OCI-M2 (cell line): ENCODE data around the gene MRLN.
"Not testable (repeated sequence)": the region's sequence is repeated elsewhere in the genome, so short reads cannot be mapped to it uniquely, and the experiment has no call there.

Experiments used
- DNase-seq: peaks from one replicate; lab custom pipeline; 2025; ENCODE audit not compliant: unreplicated experiment; lab: John Stamatoyannopoulos, UW

The MRLN gene

DNA sequence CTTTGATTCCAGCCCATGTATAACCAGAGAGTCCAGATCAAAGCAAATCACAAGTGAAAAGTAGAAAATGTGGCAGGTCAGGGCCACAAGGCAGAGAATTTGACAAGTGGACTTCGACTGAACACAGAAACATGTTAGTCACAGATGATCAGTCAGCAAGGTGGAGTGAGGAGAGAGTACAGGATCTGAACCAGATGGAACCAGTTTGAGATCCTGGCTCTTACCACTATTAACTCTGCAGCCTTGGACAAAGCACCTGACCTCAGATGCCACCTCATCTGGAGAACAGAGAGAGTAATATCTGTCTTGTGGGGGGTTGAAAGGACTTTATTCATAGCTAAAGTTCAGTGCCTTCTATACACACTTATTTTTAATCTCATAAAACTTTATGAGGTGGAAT, 4.4 kb downstream of the MRLN start:
- DNase-seq: no peak

DNA sequence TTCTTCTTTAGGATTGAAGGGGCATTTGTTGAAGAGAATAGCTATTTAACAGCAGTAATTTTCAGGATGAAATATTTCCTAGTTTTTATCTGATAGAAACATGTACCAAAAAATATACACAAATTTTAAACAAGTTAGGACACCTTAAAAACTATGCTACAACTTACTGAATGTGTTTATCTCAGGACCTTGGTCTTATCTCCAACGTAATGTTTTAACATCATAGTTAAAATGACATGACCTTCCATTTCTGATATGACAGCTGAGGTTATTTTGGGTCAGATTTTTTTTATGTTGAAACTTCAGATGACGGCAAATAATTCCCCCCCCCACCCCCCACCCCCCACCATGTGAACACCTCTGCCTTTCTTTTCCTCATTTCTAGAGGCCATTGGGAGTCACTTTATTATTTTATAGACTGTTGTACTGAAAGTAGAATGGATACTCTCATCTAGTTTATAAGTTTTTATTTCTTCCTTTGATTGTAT, 8.0 kb downstream of the MRLN start:
- DNase-seq: no peak

DNA sequence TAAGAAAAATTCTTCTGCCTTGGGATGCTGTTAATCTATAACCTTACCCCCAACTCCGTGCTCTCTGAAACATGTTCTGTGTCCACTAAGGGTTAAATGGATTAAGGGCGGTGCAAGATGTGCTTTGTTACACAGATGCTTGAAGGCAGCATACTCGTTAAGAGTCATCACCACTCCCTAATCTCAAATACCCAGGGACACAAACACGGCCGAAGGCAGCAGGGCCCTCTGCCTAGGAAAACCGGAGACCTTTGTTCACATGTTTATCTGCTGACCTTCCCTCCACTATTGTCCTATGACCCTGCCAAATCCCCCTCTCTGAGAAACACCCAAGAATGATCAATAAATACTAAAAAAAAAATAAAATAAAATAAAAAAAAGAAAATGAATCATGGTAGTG, 8.5 kb downstream of the MRLN start:
- DNase-seq: not testable (repeated sequence)

DNA sequence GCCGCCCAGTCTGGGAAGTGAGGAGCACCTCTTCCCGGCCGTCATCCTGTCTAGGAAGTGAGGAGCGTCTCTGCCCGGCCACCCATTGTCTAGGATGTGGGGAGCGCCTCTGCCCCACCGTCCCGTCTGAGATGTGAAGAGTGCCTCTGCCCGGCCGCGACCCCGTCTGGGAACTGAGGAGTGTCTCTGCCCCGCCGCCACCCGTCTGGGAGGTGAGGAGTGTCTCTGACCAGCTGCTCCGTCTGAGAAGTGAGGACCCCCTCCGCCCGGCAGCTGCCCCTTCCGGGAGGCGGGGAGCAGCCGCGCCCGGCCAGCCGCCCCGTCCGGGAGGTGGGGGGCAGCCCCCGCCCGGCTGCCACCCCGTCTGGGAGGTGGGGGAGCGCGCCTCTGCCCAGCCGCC, 9.1 kb downstream of the MRLN start:
- not testable (repeated sequence) for DNase-seq

DNA sequence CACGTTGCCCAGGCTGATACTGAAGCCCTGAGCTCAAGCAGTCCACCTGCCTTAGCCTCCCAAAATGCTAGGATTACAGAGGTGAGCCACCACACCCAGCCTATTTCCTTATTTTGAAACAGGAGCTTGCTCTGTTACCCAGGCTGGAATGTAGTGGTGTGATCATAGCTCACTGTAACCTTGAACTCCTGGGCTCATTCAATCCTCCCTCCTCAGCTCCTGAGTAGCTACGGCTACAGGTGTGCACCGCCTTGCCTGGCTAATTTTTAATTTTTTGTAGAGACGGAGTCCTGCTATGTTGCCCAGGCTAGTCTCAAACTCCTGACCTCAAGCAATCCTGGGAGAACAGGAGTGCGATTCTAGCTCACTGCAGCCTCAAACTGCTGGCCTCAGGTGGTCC, 11.7 kb downstream of the MRLN start:
- DNase-seq: no peak

DNA sequence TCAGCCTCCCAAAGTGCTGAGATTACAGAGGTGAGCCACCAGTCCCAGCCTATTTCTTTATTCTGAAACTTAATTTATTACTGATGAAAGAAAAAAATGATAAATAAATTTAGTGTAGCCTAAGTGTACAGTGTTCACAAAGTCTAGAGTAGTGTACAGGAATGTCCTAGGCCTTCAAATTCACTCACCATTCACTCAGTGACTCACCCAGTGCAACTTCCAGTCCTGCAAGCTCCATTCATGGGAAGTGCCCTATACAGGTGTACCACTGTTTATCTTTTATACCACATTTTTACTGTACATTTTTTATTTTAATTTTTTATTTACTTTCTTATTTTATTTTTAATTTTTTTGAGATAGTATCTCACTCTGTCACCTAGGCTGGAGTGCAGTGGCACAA, 12.2 kb downstream of the MRLN start:
- DNase-seq: no peak

DNA sequence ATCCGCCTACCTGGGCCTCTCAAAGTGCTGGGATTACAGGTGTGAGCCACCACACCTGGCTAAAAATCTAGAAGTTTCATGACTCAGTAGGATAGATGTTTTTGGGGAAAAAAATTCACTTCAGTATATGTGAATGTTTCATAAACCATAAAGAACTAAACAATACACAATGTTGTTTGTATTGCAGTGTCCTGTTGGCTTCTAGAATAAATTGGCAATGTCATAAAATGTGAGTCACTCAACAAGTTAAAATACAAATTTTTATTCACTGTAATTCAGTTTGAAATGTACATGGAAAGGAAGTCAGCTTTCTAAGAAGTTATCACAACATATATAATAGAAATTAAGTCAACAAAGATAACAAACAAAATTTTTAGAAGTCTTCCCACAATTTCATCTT, 16.5 kb downstream of the MRLN start:
- no peak for DNase-seq

DNA sequence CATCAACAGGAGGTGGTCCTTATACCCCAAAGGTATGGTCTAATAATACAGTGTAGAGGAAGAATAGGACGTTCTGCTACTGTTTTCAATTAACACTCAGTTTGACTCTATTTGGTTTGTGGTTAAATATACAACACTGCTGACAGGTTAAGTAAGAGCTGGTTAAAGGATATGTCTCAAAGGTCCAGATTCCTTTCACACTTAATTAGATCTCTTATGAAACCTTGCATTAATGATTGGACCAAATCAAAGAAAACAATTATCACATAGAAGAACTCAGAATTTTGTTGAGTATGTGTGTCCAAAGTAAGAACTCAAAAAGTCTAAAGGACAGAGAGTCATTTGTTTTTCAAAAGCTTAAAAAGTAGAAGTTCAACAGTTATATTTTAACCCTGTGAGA, 18.0 kb downstream of the MRLN start:
- no peak for DNase-seq

DNA sequence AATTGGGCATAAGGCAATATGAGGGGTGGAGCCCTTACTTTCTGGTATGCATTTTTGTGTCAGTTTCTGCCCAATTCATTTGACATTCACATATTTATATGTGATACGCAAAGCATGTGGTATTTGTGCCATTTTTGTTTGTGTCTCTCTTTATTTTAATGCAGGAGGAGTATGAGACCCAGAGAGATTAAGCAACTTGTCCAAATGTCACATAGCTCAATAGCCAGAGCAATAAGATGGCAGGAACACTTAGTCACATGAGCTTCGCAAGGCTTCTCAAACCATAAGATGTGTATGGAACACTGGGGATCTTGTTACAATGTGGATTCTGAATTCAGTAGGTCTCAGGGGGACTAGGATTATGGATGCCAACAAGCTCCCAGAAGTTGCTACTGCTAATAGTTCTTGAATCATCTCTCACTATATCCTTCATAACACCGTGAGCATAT, 19.2 kb downstream of the MRLN start:
- no peak for DNase-seq

DNA sequence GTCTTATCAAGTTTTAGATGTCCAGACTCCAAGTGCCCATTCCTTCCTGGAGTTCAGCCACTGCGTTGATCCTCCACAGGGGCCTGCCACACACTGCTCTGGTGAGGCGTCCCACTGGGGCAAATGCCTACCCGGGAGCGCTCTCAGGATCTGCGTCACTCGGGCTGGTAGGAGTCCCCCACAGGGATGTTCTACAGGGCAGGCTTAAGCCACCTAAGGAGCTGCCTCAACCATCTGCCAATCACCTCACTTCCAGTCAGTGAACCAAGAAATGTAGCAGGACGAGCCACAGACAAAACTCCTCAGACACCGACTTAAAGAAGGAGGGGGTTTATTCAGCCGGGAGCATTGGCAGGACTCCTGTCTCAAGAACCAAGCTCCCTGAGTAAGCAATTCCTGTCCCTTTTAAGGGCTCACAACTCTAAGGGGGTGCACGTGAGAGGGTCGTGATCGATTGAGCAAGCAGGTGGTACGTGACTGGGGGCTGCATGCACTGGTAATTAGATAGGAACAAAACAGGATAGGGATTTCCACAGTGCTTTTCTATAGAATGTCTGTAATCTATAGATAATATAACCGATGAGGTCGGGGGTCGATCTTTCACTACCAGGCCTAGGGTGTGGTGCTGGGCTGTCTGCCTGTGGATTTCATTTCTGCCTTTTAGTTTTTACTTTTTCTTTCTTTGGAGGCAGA, 19.8 kb downstream of the MRLN start:
- not testable (repeated sequence) for DNase-seq

DNA sequence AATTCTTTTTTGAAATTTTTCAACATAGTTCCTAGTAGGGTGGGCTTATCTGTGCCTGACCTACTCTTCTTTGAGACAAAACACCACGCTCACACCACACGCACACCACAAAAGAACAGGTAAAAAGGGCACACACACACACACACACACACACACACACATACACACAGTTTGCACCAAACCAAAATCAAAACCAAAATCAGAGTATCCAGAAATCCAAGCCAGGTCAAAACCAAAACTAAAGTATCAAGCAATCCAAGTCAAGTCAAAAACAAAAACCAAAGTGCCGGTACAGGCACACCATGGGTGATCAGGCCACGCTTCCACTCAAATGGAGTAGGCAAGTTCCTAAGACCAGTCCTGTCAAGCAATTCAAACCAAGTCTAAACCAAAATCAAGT, 20.4 kb downstream of the MRLN start:
- DNase-seq: not testable (repeated sequence)

DNA sequence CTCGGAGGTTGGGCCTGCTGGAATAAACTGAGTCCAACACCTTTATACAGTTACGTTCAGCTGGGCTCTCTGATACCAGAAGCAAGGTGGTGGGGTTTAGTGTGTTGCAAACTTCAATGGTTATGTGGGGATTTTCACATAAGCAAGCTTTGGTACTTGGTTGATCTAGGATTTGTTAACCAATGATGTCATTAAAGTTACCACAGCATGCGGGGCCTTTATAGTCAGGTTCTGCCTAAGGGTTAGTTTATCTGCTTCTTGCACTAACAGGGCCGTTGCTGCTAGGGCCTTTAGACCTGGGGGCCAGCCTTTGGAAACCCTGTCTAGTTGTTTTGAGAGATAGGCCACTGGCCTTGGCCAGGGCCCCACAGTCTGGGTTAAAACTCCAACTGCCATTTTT, 24.1 kb downstream of the MRLN start:
- DNase-seq: not testable (repeated sequence)

DNA sequence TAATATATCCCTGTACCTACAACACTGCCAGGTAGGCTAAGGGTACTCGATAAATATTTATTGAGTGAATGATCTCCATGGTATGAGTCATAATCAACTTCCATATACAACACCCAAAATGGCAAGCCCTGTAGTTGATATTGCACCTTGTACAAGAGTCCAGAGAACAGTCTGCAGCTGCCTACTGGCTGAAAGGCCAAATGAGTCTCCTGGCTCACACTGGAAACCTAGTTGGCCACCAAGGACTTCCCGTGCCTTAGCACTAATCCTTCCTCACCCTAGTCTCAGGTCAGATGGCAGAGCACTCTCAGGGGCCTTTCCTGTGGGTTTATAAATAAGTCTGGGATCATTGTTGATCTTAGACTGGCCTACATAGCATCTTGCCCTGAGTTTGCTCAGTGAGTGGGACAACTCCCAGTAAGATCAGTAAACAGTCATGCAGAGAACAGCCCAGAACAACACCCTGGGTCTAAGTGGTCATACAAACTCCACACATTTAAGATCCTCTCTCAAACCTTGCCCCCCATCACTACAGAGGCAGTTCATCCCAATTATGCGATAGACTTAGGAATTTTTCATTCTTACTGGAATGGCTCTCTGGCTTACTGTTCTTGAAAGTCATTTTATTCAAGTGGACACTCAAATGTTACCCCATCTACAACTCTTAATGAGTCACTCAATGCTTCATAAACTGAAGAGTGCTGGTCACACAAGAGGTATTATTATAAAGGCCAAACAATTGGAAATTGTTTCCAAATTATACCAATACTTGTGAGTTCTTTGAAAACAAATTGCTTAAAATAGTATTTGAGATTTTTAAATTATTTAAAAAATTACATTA, 28.9 kb downstream of the MRLN start:
- no peak for DNase-seq

DNA sequence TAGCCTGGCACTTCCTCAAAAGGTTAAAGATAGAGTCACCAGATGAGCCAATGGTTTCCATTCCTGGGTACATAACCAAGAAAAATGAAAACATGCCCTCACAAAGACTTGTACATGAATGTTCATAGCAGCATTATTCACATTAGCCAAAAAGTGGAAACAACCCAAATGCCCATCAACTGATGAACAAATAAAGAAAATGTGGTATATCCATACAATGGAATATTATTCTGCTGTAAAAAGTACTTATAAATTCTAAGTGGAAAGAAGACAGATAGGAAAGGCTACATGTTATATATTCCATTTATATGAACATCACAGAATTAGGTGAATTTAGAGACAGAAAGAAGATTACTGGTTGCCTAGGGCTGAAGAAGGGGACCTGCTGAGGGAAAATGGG, 32.9 kb downstream of the MRLN start:
- DNase-seq: no peak

DNA sequence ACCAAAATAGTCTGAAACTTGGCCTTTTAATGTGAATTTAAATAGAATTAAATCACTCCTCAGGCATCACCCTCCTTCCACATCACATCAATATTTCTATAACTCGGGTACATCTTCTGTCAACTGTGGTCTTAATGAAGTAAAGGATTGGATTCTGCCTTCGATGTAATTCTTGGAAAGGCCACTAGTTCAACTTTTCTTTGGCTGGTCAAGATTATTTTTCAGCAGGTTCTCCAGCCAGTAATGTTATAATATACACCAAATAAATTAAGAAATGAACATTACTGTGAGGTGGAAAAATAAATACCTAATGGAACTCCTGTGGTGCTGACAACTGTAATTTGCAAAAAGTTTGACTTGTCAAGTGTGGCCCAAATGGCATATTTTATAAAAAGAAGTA, 33.9 kb downstream of the MRLN start:
- DNase-seq: no peak

DNA sequence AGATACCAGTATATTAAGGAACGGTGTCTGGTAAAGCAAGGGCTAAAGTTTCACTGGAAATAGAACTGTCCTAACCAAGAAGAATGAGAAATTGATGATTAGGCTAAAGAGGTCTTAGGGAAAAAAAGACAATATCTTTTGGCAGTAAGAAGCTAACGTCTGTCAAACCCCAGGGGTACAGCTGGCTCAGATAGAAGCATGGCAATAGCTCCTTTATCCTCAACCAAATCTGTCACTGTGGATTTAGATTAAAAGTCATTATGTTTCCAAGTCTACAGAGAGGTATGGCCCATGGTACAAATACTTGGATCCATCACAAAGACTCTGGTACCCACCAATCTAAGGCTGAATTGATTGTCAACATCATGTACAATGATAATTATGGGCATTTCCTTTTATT, 35.0 kb downstream of the MRLN start:
- DNase-seq: no peak

DNA sequence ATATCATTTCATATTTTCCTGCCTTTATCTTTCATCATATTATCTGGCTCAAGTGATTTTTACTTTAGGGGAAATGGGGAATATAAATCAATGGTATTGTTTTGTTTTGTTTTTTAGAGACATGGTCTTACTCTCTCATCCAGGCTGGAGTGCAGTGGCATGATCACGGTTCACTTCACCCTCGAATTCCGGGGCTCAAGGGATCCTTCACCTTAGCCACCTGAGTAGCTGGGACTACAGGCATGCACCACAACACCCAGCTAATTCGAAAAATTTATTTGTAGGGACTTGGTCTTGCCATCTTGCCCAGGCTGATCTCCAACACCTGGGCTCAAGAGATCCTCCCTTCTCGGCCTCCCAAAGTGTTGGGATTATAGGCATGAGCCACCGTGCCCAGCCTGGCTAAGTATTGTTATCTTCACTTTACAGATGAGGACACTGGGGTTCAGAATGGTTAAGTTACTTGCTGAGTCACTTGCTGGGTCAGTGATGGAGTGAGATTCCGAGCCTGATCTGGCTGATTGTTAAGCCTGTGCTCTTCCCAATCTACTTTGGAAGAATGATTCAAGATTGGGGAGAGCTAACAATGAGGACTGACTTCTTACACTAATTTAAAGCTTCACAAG, 39.9 kb downstream of the MRLN start:
- DNase-seq: no peak

DNA sequence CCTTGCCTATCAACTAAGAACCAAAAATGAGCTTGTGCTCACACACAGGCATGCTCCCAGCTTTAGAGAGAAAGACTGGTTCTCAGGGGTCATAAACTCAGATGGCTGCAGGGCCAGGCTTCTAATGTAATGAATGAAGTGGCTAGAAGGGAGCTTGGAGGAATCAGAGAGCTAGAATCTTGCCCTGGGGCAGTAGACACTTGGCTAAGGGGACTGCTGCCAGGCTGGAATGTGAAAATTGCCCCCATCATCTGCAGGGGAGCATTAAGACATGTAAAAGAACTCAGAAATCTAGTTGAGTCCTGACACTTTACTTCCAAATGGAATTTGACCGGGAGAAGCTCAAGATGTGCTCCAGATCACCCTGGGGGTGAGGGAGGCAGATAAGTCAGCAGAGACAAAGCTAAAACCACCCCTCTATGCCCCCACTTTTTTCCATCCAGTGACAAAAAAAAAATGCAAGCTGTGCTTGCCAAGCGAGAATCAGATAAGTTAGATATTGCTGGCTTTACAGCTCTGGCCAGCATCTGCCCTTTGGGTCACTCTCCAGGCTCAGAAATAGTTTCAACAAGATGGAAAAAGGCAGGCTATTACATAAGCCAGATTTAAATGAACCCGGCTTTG, 41.3 kb downstream of the MRLN start:
- DNase-seq: no peak

DNA sequence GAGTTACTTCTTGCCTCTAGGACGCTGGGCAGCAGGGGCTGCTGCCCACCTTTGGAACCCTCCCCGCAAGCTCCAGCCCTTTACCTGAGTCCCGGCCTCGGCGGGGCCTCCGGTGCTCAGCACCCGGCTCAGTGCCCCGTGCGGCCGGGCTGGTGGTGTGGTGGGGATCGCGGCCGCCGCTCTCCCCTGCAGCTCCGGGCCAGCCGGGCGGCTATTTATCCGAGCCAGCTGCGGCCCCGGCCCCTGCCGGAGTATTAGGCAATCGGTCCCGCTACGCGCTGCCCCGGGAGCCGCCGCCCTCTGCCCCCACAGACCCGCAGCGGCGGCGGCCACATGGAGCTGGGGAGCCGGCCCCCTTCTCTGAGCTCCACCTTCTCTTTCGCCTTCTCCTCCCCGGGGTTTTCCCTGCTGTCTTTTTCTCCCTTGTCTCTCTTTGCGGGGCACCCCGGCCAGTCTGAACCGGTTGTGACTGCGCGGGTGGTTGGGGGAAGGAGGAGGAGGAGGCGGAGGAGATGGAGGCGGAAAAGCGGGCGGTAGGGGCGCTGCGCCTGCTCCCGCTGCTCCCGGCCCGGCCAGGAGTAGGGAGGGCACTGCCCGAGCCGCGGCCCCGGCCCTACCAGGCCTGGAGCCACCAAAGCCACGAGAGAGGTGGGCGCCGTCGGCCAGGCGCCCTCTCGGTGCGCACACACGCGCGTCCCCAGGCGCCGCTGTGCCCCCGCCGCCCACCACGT, 43.7 kb downstream of the MRLN start, which contains the start of gene SLC16A9:
SLC16A9 (minus strand) TSS at position 456 of the 731 bp plus-strand sequence. CDS start 25,559 bp downstream, outside the sequence.
- no peak for DNase-seq

DNA sequence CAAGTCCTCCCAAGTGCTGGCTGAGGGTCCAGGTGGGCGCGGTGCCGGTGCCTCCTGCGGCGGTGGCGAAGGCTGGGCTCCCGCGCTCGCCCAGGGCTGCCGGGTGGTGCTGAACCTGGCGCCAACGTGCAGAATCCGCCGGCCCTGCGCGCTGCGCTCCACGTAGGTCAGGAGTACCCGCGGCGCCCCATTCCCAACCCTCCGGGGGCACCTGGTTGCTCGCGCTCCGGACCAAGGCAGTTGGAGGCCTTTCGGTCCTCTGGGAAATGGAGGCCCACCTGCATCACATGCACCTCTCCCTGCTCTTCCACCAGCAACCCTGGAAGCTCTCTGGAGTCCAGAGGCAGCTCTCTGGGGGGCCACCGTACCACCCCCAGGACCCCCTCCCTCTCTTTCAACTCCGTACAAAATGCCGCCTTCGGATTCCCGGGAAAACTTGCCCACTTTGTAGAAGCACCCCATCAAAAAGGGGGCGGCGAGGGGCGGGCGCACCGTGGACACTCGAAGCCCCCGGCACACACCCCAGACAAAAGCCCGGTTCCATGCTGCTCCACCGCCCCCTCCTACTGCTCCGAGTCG, 44.4 kb downstream of the MRLN start:
- no peak for DNase-seq
